GM18867 (cell line): Measurements from ENCODE around the gene STC2.
A peak's percentile ranks its signal among the peaks of the same experiment; 100 is the strongest.
"Not testable (repeated sequence)": the region's sequence is repeated elsewhere in the genome, so short reads cannot be mapped to it uniquely, and the experiment has no call there.

Source experiments
- ATAC-seq: cut with Tn5 transposase; IDR thresholded peaks from one replicate; pipeline ENCODE4 v1.9.1; 2021; ENCODE audit warnings: mild to moderate bottlenecking, moderate library complexity; ENCODE audit not compliant: unreplicated experiment

The STC2 gene

GRCh38 chr5:173296737-173297676 lies 31.2 kb downstream of the STC2 start:
- no peak for ATAC-seq

- ATAC-seq = no peak
These were observed 32.4 kb downstream of the STC2 start for GRCh38 chr5:173295796-173296195.

GRCh38 chr5:173294673-173295320 lies 33.4 kb downstream of the STC2 start:
- ATAC-seq = no peak

- ATAC-seq = peak; percentile 72
These were observed 34.2 kb downstream of the STC2 start for GRCh38 chr5:173293817-173294672.

GRCh38 chr5:173291722-173292658 lies 36.2 kb downstream of the STC2 start:
- ATAC-seq = peak; percentile 61

- no peak for ATAC-seq
These were observed 37.6 kb downstream of the STC2 start for GRCh38 chr5:173290477-173291131.

- ATAC-seq = no peak
These were observed 38.8 kb downstream of the STC2 start for GRCh38 chr5:173289372-173289771.

- no peak for ATAC-seq
These were observed 39.6 kb downstream of the STC2 start for GRCh38 chr5:173288632-173289031.

- no peak for ATAC-seq
These were observed 41.1 kb downstream of the STC2 start for GRCh38 chr5:173287086-173287485.

GRCh38 chr5:173284343-173284958 lies 43.8 kb downstream of the STC2 start:
- ATAC-seq = not testable (repeated sequence)

- ATAC-seq = peak; percentile 90
These were observed 44.6 kb downstream of the STC2 start for GRCh38 chr5:173283318-173284288.

GRCh38 chr5:173282916-173283315 lies 45.3 kb downstream of the STC2 start:
- ATAC-seq = no peak

- ATAC-seq = no peak
These were observed 46.3 kb downstream of the STC2 start for GRCh38 chr5:173281910-173282309.

- ATAC-seq = no peak
These were observed 49.0 kb downstream of the STC2 start for GRCh38 chr5:173279166-173279565.

GRCh38 chr5:173278641-173279040 lies 49.6 kb downstream of the STC2 start:
- no peak for ATAC-seq

- no peak for ATAC-seq
These were observed 50.0 kb downstream of the STC2 start for GRCh38 chr5:173278172-173278571.

GRCh38 chr5:173274771-173275170 lies 53.4 kb downstream of the STC2 start:
- ATAC-seq = no peak

- no peak for ATAC-seq
These were observed 56.8 kb downstream of the STC2 start for GRCh38 chr5:173271419-173271818.
